A673 (cell line): ENCODE results near the gene FMO2.

Source experiments
- CTCF ChIP-seq: fragments of 300-800, 200-600 bp; sonication (generic); conservative IDR thresholded peaks from 2 replicates; pipeline ENCODE4 v1.5.1; 2017; ENCODE audit warnings: low read depth, mild to moderate bottlenecking, antibody characterized with exemption, low read length, moderate library complexity, mixed read lengths
- EZH2 ChIP-seq: fragments of 200-600 bp; sonication (generic); IDR thresholded peaks from 2 replicates; pipeline ENCODE4 v1.6.1; 2017; ENCODE audit warnings: borderline replicate concordance, low read depth, mild to moderate bottlenecking, mixed read lengths, antibody characterized with exemption, low read length; ENCODE audit not compliant: poor library complexity, severe bottlenecking

- TF ChIP-seq CTCF: no peak
- no peak for TF ChIP-seq EZH2
Observed at GRCh38 chr1:171206204-171206977, 21.3 kb downstream of the FMO2 start.
